A549 (cell line): Measurements from ENCODE around the gene SH3BP5. TPM values are rescaled to one million over a fixed set of nuclear protein-coding genes. Genes with fewer than 3 reads are reported as not detected.
A peak's percentile ranks its signal among the peaks of the same experiment; 100 is the strongest.

Source experiments
- ATAC-seq, 2 experiments: fragments of 200-7000 bp in 1 of 2; fragments of >200 bp in 1 of 2; cut with Nextera tagmentation in 1 of 2; cut with Tn5 transposase in 1 of 2; 3 replicates each; pipeline versions ENCODE4 v1.8.0 to v1.9.1; 2018 to 2020; ENCODE audit warnings: mild to moderate bottlenecking in 1 of 2, moderate library complexity in 1 of 2
- CTCF ChIA-PET: fragments of 300-600 bp; sonication (Branson Sonifier 250); formaldehyde crosslinking; extraction: SDS; loops from one replicate; lab custom pipeline; 2021; ENCODE audit warnings: antibody characterized with exemption, inconsistent platforms; lab: Yijun Ruan, JAX
- POLR2A ChIA-PET: fragments of 350-600 bp; formaldehyde crosslinking; extraction: SDS; loops from one replicate; lab custom pipeline; 2021; ENCODE audit warnings: antibody characterized with exemption, inconsistent platforms; lab: Yijun Ruan, JAX
- DNase-seq, 2 experiments: peaks; one replicate each; pipeline versions ENCODE4 v3.0.0 to v3.0.0-alpha.2; 2011 to 2016; ENCODE audit warnings: low read depth in 1 of 2, low spot score in 1 of 2
- FAIRE-seq: peaks from 2 replicates; lab custom pipeline; 2011; peaks lifted over from hg19 to GRCh38; lab: Jason Lieb, UNC
- H3K27ac ChIP-seq, 2 experiments: fragments of >200 bp; sonication (Bioruptor Twin); formaldehyde crosslinking; 3 replicates each; pipeline ENCODE4 v1.5.1; 2016 to 2017
- H3K4me1 ChIP-seq: fragments of >200 bp; sonication (Bioruptor Twin); formaldehyde crosslinking; 3 replicates; pipeline ENCODE4 v1.6.1; 2016
- H3K4me2 ChIP-seq: fragments of >200 bp; sonication (Bioruptor Twin); formaldehyde crosslinking; 3 replicates; pipeline ENCODE4 v1.6.1; 2016
- H3K4me3 ChIP-seq: fragments of >200 bp; sonication (Bioruptor Twin); formaldehyde crosslinking; 3 replicates; pipeline ENCODE4 v1.5.1; 2016
- H3K9me3 ChIP-seq: fragments of >200 bp; sonication (Bioruptor Twin); formaldehyde crosslinking; 3 replicates; pipeline ENCODE4 v1.6.1; 2016
- BHLHE40 ChIP-seq: IDR thresholded peaks from 2 replicates; pipeline ENCODE4 v1.6.1; 2012; ENCODE audit warnings: low read depth, low read length, inconsistent platforms
- CBX8 ChIP-seq: fragments of 200-600 bp; sonication (generic); IDR thresholded peaks from 2 replicates; pipeline ENCODE4 v1.6.1; 2016
- EHF ChIP-seq: fragments of 250-450 bp; sonication (Bioruptor Pico); IDR thresholded peaks from 2 replicates; pipeline ENCODE4 v1.5.0; 2020; ENCODE audit warnings: mild to moderate bottlenecking
- EHMT2 ChIP-seq: fragments of 200-600 bp; sonication (generic); IDR thresholded peaks from 2 replicates; pipeline ENCODE4 v1.6.1; 2016; ENCODE audit warnings: antibody characterized with exemption, low read depth, mild to moderate bottlenecking, moderate library complexity
- ESRRA ChIP-seq: fragments of 150-350 bp; IDR thresholded peaks from 2 replicates; pipeline ENCODE4 v1.6.1; 2014; ENCODE audit warnings: mild to moderate bottlenecking, low read length, borderline replicate concordance
- FOSB ChIP-seq: fragments of 250-450 bp; sonication (Bioruptor Pico); IDR thresholded peaks from 2 replicates; pipeline ENCODE4 v1.5.0; 2020; ENCODE audit warnings: mild to moderate bottlenecking, moderate library complexity
- HEYL ChIP-seq: fragments of 250-450 bp; sonication (Bioruptor Pico); IDR thresholded peaks from 2 replicates; pipeline ENCODE4 v1.8.0; 2021; ENCODE audit warnings: mild to moderate bottlenecking, moderate library complexity
- KDM1A ChIP-seq: fragments of 200-600 bp; sonication (generic); IDR thresholded peaks from 2 replicates; pipeline ENCODE4 v1.6.1; 2016; ENCODE audit warnings: low read depth, mild to moderate bottlenecking
- KDM5A ChIP-seq: fragments of 200-600 bp; sonication (generic); IDR thresholded peaks from 2 replicates; pipeline ENCODE4 v1.6.1; 2016; ENCODE audit warnings: antibody characterized with exemption, mild to moderate bottlenecking
- NFE2L2 ChIP-seq: fragments of 150-350 bp; conservative IDR thresholded peaks from 2 replicates; pipeline ENCODE4 v1.6.1; 2014; ENCODE audit warnings: low read length
- NPAS2 ChIP-seq: fragments of 250-450 bp; sonication (Bioruptor Pico); IDR thresholded peaks from 2 replicates; pipeline ENCODE4 v1.8.0; 2022; ENCODE audit warnings: mild to moderate bottlenecking, moderate library complexity, borderline replicate concordance
- NR3C1 ChIP-seq: fragments of >200 bp; sonication (Bioruptor Twin); formaldehyde crosslinking; IDR thresholded peaks from 3 replicates; pipeline ENCODE4 v1.6.1; 2017
- PHF8 ChIP-seq: fragments of 200-600 bp; sonication (generic); IDR thresholded peaks from 2 replicates; pipeline ENCODE4 v1.6.1; 2016; ENCODE audit warnings: low read depth, mild to moderate bottlenecking, antibody characterized with exemption, moderate library complexity, borderline replicate concordance
- RAD21 ChIP-seq, 2 experiments: fragments of >200 bp in 1 of 2; sonication (Bioruptor Twin) in 1 of 2; formaldehyde crosslinking in 1 of 2; IDR thresholded peaks in 1 of 2; conservative IDR thresholded peaks in 1 of 2; 2 replicates in 1 of 2; 3 replicates in 1 of 2; pipeline ENCODE4 v1.6.1; 2012 to 2018; ENCODE audit warnings: inconsistent platforms in 1 of 2
- RFX5 ChIP-seq: fragments of 450-650 bp; IDR thresholded peaks from 2 replicates; pipeline ENCODE4 v1.7.1; 2014; ENCODE audit warnings: antibody characterized with exemption, mild to moderate bottlenecking, moderate library complexity
- TFCP2L1 ChIP-seq: fragments of 250-450 bp; sonication (Bioruptor Pico); IDR thresholded peaks from 2 replicates; pipeline ENCODE4 v1.5.0; 2021; ENCODE audit warnings: mild to moderate bottlenecking
- ZC3H11A ChIP-seq: fragments of 450-650 bp; IDR thresholded peaks from 2 replicates; pipeline ENCODE4 v1.6.1; 2014; ENCODE audit warnings: antibody characterized with exemption, mild to moderate bottlenecking
- ZFP36 ChIP-seq: fragments of 450-650 bp; IDR thresholded peaks from 2 replicates; pipeline ENCODE4 v1.6.1; 2014; ENCODE audit warnings: borderline replicate concordance; ENCODE audit not compliant: partially characterized antibody
- ZSCAN20 ChIP-seq: fragments of 250-450 bp; sonication (Bioruptor Pico); IDR thresholded peaks from 2 replicates; pipeline ENCODE4 v1.8.0; 2022; ENCODE audit warnings: mild to moderate bottlenecking, moderate library complexity
- WGBS: methylation state at CpG from one replicate; pipeline ENCODE4 v1.1.6; 2017; ENCODE audit errors: missing lambda C conversion rate; 5-methylcytosine and 5-hydroxymethylcytosine counted together
- polyA plus RNA-seq, 4 experiments: library from polyadenylated mRNA; depleted of rRNA in 3 of 4; stranded (reverse); fragments of >200 nt; fragmentation: RNase III in 1 of 4; extraction: RNeasy Plus Mini Kit Qiagen cat#74134 plus additional on column Dnase treatment in 1 of 4; gene quantifications; 2 replicates in 3 of 4; 3 replicates in 1 of 4; pipeline ENCODE4 v1.2.3, GENCODE V29; 2011 to 2017
- TF ChIP-seq, protein P1 (sequence below): fragments of 250-450 bp; sonication (Bioruptor Pico); IDR thresholded peaks from 2 replicates; pipeline ENCODE4 v1.5.0; 2021; ENCODE audit warnings: mild to moderate bottlenecking, moderate library complexity, borderline replicate concordance
- TF ChIP-seq, protein P2 (sequence below): fragments of >200 bp; sonication (Bioruptor Twin); formaldehyde crosslinking; IDR thresholded peaks from 3 replicates; pipeline ENCODE4 v1.5.1; 2016
- TF ChIP-seq, protein P3 (sequence below): fragments of >200 bp; sonication (Bioruptor Twin); formaldehyde crosslinking; IDR thresholded peaks from 2 replicates; pipeline ENCODE4 v1.6.1; 2016
- TF ChIP-seq, protein P4 (sequence below): fragments of 450-650 bp; IDR thresholded peaks from 2 replicates; pipeline ENCODE4 v1.6.1; 2014; ENCODE audit warnings: antibody characterized with exemption
- TF ChIP-seq, protein P5 (sequence below): fragments of 150-350 bp; IDR thresholded peaks from 2 replicates; pipeline ENCODE4 v1.6.1; 2014; ENCODE audit warnings: low read depth, mild to moderate bottlenecking, low read length
- TF ChIP-seq, protein P6 (sequence below): fragments of 200-600 bp; sonication (generic); IDR thresholded peaks from 2 replicates; pipeline ENCODE4 v1.6.1; 2016; ENCODE audit warnings: antibody characterized with exemption, mild to moderate bottlenecking, moderate library complexity
- TF ChIP-seq, protein P7 (sequence below): fragments of >200 bp; sonication (Bioruptor Twin); formaldehyde crosslinking; IDR thresholded peaks from 3 replicates; pipeline ENCODE4 v1.6.1; 2016

Gene SH3BP5
- polyA plus RNA-seq, 2 of the 4 experiments (the other 2 are of a cell fraction), result 10.9 to 16.0 TPM

DNA sequence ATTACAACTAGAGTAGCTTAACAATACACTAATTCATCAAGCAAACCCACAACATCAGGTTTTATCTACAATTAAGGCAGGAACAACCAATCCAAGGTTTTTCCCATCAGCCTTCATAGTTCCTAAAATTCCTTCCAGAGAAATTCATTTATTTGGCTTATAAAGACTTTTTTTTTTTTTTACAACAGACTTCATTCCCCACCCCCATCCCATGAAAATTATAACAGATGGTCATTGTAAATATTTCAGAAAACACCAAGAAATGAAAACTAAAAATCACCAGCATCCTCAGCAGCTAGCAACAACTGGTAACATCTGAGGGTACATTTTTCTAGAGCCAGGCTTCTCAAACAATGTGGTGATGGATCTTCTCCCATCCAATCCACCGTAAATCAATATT, 11.0 kb downstream of the SH3BP5 start (continued):
- TF ChIP-seq RAD21 (conservative IDR thresholded peaks at IDR 0.05 in 1 of 2, IDR thresholded peaks at IDR 0.05 in 1 of 2), result no peak
- TF ChIP-seq NPAS2 (CRISPR knock-in tag), result no peak
- TF ChIP-seq, protein P1, sequence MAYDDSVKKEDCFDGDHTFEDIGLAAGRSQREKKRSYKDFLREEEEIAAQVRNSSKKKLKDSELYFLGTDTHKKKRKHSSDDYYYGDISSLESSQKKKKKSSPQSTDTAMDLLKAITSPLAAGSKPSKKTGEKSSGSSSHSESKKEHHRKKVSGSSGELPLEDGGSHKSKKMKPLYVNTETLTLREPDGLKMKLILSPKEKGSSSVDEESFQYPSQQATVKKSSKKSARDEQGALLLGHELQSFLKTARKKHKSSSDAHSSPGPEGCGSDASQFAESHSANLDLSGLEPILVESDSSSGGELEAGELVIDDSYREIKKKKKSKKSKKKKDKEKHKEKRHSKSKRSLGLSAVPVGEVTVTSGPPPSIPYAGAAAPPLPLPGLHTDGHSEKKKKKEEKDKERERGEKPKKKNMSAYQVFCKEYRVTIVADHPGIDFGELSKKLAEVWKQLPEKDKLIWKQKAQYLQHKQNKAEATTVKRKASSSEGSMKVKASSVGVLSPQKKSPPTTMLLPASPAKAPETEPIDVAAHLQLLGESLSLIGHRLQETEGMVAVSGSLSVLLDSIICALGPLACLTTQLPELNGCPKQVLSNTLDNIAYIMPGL (CRISPR knock-in tag), result no peak
- no peak for TF ChIP-seq BHLHE40
- TF ChIP-seq HEYL (CRISPR knock-in tag), result no peak
- TF ChIP-seq EHF (CRISPR knock-in tag), result no peak
- TF ChIP-seq, protein P2, sequence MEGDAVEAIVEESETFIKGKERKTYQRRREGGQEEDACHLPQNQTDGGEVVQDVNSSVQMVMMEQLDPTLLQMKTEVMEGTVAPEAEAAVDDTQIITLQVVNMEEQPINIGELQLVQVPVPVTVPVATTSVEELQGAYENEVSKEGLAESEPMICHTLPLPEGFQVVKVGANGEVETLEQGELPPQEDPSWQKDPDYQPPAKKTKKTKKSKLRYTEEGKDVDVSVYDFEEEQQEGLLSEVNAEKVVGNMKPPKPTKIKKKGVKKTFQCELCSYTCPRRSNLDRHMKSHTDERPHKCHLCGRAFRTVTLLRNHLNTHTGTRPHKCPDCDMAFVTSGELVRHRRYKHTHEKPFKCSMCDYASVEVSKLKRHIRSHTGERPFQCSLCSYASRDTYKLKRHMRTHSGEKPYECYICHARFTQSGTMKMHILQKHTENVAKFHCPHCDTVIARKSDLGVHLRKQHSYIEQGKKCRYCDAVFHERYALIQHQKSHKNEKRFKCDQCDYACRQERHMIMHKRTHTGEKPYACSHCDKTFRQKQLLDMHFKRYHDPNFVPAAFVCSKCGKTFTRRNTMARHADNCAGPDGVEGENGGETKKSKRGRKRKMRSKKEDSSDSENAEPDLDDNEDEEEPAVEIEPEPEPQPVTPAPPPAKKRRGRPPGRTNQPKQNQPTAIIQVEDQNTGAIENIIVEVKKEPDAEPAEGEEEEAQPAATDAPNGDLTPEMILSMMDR, result no peak
- TF ChIP-seq ZC3H11A, result no peak
- TF ChIP-seq FOSB (CRISPR knock-in tag), result no peak

DNA sequence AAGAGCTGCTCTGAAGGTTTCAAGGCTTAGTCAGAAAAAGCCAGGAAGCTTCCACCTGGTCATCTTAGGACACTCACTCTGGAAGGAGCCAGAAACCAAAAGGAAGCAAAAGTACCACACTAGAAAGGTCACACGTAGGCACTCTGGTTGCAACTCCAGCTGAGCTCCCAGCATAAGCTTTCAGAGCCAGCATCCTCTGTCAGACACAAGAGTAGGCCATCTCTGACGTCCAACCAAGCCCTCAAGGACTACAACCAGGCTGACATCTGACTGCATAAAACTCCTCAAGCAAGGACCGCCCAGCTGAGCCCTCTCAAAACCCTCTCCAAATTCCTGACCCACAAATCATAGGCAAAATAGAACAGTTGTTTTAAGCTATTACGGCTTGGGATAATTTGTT, 12.8 kb downstream of the SH3BP5 start:
- Histone ChIP-seq H3K27ac (peak overlapping the region in 1 of 2 experiments; percentile 8; a peak in 1 of 6 replicates), H3K4me2 (peak overlapping the region; percentile 41), H3K9me3 (no peaks in the 10 kb centered on the region), H3K4me3 (no peak overlapping the region), H3K4me1 (peaks cover 22% of the 10 kb centered on the region)
- FAIRE-seq (no peak), ATAC-seq (no peak; a peak in 1 of 6 replicates), DNase-seq (no peak)
- CTCF ChIA-PET, result interaction anchor here (1.2 to 3.8 kb wide), 4 partner anchors 12 to 212 kb away, joined by 3 to 25 read pairs (median 12); partner anchors contain the start of gene SH3BP5
- no peak for TF ChIP-seq KDM1A
- TF ChIP-seq CBX8, result no peak
- TF ChIP-seq EHMT2, result no peak
- TF ChIP-seq ESRRA, result no peak
- no peak for TF ChIP-seq PHF8
- no peak for TF ChIP-seq ZSCAN20 (CRISPR knock-in tag)
- TF ChIP-seq, protein P3, sequence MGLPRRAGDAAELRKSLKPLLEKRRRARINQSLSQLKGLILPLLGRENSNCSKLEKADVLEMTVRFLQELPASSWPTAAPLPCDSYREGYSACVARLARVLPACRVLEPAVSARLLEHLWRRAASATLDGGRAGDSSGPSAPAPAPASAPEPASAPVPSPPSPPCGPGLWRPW, result no peak
- TF ChIP-seq RFX5, result no peak
- TF ChIP-seq FOSB (CRISPR knock-in tag), result no peak
- TF ChIP-seq, protein P4, sequence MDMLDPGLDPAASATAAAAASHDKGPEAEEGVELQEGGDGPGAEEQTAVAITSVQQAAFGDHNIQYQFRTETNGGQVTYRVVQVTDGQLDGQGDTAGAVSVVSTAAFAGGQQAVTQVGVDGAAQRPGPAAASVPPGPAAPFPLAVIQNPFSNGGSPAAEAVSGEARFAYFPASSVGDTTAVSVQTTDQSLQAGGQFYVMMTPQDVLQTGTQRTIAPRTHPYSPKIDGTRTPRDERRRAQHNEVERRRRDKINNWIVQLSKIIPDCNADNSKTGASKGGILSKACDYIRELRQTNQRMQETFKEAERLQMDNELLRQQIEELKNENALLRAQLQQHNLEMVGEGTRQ, result no peak
- no peak for TF ChIP-seq BHLHE40
- no peak for TF ChIP-seq ZFP36
- TF ChIP-seq, protein P5, sequence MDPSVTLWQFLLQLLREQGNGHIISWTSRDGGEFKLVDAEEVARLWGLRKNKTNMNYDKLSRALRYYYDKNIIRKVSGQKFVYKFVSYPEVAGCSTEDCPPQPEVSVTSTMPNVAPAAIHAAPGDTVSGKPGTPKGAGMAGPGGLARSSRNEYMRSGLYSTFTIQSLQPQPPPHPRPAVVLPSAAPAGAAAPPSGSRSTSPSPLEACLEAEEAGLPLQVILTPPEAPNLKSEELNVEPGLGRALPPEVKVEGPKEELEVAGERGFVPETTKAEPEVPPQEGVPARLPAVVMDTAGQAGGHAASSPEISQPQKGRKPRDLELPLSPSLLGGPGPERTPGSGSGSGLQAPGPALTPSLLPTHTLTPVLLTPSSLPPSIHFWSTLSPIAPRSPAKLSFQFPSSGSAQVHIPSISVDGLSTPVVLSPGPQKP, result no peak
- TF ChIP-seq KDM5A, result no peak
- no peak for TF ChIP-seq NR3C1
- TF ChIP-seq NFE2L2, result no peak
- TF ChIP-seq, protein P6, sequence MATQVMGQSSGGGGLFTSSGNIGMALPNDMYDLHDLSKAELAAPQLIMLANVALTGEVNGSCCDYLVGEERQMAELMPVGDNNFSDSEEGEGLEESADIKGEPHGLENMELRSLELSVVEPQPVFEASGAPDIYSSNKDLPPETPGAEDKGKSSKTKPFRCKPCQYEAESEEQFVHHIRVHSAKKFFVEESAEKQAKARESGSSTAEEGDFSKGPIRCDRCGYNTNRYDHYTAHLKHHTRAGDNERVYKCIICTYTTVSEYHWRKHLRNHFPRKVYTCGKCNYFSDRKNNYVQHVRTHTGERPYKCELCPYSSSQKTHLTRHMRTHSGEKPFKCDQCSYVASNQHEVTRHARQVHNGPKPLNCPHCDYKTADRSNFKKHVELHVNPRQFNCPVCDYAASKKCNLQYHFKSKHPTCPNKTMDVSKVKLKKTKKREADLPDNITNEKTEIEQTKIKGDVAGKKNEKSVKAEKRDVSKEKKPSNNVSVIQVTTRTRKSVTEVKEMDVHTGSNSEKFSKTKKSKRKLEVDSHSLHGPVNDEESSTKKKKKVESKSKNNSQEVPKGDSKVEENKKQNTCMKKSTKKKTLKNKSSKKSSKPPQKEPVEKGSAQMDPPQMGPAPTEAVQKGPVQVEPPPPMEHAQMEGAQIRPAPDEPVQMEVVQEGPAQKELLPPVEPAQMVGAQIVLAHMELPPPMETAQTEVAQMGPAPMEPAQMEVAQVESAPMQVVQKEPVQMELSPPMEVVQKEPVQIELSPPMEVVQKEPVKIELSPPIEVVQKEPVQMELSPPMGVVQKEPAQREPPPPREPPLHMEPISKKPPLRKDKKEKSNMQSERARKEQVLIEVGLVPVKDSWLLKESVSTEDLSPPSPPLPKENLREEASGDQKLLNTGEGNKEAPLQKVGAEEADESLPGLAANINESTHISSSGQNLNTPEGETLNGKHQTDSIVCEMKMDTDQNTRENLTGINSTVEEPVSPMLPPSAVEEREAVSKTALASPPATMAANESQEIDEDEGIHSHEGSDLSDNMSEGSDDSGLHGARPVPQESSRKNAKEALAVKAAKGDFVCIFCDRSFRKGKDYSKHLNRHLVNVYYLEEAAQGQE, result no peak
- TF ChIP-seq, protein P7, sequence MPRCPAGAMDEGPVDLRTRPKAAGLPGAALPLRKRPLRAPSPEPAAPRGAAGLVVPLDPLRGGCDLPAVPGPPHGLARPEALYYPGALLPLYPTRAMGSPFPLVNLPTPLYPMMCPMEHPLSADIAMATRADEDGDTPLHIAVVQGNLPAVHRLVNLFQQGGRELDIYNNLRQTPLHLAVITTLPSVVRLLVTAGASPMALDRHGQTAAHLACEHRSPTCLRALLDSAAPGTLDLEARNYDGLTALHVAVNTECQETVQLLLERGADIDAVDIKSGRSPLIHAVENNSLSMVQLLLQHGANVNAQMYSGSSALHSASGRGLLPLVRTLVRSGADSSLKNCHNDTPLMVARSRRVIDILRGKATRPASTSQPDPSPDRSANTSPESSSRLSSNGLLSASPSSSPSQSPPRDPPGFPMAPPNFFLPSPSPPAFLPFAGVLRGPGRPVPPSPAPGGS, result no peak
- TF ChIP-seq TFCP2L1 (CRISPR knock-in tag), result no peak
- 76% methylated on average over 4 of the region's 4 CpGs for WGBS
- POLR2A ChIA-PET, result no interaction called here
